SIG-M5 (cell line): ENCODE data around the gene CYP11A1.

Experiments
- DNase-seq: peaks from one replicate; lab custom pipeline; 2025; lab: John Stamatoyannopoulos, UW

The CYP11A1 gene

DNA sequence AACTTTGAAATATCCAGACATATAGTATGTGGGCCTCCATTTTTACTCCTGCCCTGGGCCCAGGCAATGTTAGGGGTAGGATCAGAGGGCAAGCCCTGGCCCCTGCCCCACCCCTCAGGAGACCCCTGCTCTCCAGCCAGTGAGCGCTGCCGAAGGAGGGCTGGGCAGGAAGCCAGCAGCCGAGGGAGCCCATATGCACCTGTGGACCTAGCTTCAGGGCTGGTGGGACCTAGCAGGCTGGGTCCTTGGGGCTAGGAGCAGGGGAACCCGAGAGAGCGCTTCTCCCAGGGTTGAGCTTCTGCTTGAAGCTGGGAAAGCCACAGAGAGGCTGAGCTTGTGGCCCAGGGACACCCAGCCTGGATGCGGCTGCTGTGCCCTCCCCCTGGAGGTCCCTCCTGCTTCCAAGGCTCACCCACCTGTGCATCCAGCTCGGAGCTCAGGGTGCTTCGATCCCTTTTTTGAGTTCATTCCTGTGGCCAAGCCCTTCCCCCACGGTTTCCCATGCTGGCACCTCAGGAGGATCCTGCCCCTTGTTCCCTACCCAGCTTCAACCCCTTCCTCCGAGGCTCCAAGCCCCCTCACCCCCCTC is 21.0 kb upstream of the CYP11A1 start:
- DNase-seq, result no peak

DNA sequence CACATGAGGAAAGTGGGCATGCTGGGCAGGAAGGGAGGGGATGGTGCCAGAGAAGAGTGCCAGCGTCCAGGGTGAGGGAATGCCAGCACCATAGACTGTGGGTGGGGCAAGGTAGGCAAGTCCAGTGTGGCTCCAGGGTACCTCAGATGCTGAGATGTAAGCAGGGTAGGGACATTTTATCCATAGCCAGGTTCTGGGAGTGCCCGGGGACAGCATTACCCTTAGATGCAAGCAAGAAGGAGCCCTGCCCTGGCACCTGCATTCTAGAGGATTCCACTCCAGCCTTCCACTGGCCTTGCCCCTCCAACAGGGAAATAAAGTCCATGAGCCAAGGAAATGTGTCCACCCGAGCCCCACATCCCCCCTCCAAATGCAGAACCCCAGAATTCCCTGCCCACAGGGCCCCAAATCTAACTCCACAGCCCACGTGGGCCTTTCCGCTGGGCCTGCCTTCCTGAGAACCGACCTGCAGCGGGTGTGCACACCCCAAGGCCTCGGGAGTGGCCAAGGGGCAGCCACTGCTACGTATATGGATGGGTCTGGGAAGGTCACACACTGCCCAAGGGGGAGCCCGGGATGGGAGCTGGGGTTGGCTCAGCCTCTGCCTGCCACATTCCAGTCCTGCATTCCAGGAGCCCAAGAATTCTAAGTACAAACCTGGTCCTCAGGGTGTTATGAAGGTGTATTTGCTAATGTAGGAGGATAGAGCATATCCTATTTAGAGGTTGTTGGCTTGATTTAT is 20.3 kb upstream of the CYP11A1 start:
- no peak for DNase-seq

DNA sequence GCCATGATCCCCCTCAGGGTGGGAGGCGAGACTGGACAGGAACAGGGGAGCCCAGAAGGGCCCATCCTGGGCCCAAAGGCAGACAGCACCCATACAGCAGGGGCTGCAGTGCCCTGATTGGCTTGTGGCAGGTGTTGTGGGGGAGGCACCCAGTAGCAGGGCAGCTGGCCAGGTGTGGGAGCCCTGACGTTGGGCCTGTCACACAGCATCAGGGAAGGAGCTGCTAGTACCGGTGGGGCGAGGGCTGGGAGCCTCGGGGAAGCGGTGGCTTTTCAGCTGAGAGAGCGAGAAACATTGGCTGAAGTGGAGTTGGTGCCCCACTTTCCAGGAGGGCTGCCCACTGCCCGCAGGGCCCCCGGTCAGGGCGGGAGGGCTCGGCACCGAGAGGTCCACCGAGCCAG is 19.7 kb upstream of the CYP11A1 start:
- no peak for DNase-seq

DNA sequence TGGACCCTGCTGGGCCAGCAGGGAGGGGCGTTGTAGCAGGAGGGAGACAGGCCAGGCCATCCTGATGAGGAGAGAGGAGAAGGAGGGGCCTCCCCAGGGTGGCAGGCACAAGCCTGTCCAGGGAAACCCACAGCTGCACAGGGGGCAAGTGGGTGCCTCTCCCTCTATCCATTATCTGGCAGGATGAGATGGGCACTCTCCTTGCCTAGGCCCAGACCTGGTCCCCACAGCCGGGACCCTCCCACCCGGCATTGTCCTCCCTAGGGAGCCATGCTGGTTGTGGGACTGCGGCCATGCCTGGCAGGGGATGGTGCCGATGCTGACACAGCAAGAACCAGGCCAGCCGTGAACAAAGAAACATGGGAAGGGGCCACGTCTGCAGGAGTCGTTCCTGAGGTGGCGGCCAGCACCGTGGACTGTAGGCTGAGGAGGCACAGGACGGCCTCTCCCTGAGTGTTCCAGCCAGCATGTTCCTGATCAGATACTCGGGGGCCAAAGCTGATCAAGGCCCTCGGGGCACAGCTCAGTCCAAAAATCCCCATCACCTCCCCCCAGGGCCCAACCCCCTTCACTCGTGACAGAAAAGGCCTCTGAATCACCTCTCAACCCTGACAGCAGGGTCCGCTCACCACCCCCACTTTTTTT is 19.2 kb upstream of the CYP11A1 start:
- DNase-seq, result no peak

DNA sequence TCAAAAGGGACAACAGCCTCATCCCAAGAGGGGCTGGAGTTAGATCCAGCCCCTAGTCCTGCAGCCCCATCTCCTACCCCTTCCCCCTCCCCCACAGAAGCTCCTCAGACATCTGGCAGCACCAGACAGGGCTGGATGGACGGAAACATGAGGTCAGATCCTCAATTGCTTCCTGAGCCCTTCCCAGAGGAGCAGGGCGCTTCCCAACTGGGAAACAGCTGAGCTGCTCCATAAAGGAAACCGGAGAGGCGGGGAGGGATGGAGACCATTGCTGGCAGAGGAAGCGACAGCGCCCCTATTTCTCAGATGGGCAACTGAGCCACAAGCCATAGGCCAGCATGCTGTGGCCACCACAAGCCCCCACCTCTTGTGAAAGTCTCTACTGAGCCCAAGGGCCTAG is 18.3 kb upstream of the CYP11A1 start:
- no peak for DNase-seq

DNA sequence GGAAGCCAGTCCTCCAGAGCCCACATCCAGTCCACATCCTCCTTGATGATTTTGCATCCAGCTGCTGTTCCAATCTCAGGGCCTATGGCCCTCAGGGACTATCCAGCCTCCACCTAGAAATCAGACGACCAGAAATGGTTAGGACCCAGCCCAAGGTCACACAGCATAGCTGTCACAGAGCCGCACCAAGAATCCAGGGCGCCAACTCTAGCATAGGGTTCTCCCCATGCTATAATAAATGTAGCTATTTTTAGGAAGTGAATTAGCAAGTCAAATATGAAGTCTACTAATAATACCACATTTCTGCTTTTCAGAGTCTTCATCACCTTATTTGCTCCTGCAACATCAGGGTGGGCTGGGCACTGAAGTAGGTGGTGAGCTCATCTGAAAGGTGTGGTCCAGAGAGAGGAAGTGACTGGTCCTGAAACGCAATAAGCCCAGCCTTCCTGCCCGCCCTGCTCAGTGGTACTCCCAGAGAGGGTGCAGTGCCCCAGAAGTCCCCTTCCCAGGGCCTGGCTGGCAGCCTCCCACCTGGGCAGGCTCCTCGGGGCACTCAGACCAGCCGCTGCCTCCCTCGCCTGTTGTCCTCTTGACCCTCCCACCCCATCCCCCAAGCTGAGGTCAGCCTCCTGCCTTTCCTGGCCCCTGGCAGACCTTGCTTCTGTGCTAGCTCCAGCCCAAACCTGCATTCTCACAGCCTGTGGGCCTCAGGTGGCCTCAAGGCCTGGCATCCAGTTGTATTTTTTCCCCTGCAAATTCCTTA is 17.6 kb upstream of the CYP11A1 start:
- no peak for DNase-seq

DNA sequence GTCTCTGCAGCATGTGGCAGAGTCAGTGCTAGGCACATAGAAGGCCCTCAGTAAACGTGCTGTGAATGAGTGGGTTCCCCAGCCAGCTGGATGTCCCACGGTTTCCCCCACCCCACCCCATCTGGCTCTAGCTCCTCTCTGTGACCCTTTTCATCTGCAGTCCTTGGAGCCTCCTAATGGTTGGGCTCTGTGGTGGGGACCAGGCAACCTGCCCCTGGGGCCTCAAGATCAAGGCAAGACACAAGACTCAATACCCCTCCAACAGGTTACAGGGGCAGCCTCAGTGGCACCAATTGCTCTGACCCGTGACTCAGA is 17.1 kb upstream of the CYP11A1 start:
- DNase-seq, result no peak

DNA sequence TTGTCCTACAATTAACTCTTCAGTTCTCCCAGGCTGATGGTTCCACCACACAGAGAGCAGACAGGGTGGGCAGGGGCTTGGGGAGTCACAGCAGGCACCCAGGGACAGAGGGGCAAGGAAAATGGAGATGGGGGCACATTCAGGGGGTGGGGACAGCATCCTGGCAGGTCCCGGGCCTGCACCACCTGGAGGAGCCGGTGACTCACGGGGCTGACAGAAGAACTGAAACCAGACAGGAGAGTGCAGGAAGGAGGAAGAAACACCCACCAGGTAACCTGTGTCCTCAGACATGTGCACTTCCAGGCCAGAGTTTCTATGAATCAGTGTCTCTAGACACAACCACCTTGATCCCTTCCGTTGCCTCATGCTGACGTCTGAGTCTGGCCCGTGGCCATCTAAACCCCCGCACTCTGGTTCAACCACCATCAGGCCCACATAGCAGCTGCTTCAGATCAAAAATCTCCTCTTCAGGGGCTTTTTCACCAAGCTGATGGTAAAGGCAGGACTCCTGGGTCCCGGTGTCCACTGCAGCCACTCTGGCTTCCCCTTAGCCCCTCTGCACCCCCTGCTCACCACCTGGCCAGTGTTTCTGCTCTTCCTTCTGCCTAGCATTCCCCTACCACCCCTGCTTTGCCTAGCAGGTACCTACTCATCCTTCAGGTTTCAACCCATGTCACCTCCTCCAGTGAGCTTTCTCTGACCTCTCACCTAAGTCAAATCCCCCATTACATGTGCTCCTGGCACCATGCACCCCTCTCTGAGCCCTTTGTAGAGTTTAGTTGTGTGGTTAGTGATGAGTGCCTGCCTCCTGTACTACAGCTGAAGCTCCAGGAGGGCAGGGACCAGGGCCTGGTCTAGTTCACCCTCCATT is 16.5 kb upstream of the CYP11A1 start:
- no peak for DNase-seq

DNA sequence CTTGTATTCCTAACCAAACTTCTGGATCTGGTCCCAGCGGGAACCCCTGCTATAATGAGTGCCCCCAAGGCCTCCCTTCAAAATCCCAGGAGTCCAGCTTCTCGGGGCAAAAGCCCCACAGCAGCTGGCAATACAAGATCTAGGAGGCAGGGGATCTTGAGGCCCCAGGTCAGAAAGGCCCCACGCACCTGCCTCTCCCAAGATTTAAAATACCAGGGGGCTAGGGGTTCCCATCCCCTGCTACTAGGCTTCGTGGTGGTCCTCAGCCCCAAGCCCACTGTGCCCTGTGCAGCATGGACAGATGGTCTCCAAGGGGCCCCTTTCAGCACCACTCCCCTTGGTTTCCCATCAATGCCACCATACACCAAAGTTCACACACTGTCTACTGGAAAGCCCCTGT is 15.8 kb upstream of the CYP11A1 start:
- no peak for DNase-seq

DNA sequence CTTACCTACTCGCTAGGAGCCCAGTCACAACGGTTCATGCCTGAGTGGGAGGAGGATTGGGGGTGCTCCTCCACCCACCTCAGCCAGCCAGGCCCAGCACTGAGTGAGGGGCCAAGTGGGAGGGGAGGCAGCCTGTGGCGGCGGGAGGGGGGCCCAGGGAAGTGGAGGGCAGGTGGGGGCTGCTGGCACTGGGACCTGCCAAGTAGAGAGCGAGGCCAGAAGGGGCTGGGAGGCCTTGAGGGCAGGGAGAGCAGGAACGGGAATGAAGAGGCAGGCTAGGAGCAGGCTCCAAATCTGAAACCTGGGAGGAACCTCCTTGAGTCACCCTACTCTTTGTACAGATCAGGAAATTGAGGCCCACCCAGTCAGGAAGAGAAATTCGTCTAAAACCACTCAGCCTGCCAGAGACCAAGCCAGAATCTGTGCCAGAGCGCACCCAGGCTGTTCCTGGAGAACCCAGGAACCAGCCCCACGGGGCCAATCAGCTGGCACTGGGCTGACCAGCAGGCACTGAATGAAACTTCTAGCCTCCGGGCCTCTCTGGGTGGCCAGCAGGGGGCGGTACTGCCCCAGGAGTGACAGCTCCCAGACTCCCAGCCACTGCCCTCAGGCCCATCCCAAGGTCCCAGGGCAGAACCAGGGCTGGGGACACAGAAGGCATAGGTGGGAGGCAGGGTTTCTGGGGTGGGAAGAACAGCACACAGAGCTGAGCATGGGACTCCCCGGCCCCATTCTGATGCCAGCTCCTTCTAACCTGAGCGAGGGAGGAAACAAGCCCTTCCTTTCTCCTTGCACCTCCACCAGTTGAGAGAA is 14.8 kb upstream of the CYP11A1 start:
- no peak for DNase-seq

DNA sequence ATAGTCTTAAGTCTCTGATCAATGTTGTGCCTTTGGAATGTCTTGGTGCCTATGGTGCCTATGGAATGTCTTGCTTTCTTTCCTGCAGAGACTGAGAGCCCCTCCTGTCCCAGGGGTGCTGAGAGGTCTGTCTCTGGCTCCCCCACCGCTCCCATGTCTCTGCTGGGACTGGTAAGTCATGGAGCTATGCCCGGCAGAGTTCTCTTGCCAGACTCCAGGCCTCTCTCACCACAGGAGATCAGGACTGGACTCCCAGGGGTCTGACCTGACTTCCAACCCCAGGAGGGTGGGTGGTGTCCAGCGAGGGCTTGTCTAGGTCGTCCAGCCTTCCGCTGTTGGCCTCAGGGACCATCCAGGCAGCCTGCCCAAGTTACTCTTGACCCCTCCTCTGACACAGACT is 14.0 kb upstream of the CYP11A1 start:
- no peak for DNase-seq

DNA sequence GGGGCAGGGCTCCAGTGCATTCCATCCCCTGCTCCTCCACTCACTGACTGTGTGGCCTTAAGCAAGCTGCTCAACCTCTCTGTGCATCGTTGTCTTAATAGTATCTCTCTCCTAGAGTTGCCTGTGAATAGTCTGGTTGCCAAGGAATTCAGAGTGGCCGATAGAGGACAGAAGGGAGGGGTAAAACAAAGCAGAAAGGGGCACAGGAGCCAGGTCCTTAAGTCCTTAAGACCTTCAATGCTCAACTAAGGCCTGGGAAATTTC is 13.7 kb upstream of the CYP11A1 start:
- DNase-seq, result no peak

DNA sequence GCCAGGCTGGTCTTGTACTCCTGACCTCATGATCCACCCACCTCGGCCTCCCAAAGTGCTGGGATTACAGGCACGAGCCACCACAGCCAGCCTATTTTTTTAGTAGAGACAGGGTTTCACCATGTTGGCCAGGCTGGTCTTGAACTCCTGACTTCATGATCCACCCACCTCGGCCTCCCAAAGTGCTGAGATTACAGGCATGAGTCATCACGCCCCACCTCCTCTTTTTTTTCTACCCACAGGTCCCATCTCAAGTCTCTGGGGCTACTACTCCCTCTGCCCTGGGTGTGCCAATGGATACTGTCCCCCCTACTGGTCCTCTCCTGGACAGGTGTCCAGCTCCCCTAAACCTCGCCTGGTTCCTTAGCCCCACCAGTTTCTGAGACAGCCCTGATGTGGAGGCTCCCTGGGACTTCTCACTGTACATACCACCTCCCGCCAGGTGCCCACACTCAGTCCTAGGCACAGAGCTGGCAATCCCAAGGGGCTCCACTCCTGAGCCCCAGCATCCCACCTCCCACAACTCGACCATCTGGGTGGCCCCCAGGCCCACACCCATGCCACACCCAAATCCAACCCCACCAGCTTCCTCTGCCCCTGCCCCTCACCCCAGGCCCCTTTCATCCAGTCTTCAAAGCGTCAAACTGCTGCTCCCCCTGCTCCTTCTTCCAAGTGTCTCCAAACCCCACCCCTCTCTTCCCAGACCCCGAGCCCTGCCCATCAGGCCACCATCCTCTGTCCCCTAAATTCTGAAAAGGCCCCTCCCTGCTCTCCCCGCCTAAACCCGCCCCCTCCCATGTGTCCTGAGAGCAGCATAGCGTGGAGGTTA is 13.1 kb upstream of the CYP11A1 start:
- no peak for DNase-seq

DNA sequence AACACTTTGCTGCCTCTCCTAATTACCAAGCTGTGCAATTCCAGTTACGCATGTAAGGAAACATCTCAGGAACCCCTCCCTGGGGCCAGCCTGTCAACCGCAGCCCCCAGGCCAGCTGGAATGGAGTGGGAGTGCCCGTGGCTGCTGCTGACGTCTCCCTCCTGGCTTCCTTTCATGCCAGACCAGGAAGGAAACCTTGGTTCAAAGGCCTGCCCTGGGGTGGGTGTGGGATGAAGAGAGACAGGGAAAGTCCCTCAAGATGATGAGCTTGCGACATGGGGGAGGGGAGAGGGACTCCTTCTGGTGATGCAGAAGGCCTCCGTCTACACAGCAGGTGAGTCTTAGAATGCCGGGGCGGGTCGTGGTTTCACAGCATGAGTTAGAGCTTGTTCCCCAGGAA is 11.4 kb upstream of the CYP11A1 start:
- no peak for DNase-seq

DNA sequence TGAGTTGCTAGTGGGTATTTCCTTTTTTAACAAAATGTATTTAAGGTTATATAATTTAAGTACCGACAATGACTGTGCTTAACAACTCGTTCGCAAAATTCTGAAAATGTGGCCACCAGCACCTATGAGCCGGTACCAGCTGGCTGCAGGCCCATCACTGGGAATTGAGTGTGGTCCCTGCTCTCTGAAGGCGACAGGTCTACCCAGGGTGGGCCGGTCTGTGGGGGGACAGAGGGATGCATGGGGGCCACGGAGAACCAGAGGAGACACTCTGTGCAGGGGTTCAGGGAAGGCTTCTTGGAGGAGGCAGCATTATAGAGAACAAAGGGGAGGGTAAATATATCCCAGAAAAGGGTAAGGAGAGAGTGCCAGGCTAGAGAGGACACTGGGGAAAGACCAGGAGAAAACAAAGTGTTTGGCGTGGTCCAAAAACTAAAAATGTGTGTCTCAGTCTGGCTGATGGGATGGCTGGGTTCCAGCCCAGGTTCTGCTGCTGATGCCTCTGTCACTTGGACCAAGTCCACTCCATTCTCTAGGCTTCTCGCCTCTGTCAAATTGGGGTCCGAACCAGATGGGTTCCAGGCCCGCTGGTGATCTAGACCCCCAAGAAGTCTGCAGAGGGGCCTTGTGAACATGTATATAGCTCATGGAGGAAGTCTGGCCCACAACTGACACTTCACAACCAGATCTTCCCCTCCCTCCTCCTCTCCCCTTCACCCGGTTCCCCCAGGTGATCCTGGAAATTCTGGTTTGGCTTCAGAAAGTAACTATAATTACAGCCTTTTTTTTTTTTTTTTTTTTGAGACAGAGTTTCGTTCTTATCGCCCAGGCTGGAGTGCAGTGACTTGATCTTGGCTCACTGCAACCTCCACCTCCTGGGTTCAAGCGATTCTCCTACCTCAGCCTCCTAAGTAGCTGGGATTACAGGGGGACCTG is 10.7 kb upstream of the CYP11A1 start:
- no peak for DNase-seq

DNA sequence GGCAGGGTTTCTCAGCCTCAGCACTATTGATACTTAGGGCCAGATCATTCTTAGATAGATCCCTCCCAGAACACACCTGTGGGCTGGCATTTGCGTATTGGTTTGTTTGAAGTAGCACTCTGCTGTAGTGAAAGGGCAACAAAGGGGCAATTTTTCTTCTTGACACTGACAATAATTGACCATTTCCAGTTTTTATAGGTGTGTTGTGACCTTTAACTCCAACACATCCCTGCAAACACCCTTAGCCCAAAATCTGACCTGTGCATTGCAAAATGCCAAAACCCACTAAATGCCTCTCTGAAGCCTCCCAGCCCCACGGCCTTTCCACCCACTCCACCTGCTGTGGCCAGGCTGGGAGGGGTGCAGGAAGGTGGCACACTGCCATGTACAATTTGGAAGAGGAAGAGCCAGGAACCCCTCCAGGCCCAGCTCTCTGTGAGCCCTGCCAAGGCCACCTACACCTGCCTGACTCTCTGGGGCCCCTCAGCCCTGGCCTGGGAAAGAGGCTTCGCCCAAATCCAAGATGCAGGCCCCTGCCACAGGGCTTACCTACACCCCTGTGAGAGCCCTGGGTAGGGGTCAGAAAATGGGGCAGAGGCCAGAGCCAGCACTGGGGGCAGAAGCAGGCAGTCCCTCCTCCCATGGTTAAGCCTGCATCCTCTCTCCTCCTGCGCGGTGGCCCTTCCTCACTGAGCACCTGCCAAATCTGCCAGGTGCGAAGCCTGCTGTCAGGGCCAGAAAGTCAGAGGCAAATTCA is 9.6 kb upstream of the CYP11A1 start:
- no peak for DNase-seq

DNA sequence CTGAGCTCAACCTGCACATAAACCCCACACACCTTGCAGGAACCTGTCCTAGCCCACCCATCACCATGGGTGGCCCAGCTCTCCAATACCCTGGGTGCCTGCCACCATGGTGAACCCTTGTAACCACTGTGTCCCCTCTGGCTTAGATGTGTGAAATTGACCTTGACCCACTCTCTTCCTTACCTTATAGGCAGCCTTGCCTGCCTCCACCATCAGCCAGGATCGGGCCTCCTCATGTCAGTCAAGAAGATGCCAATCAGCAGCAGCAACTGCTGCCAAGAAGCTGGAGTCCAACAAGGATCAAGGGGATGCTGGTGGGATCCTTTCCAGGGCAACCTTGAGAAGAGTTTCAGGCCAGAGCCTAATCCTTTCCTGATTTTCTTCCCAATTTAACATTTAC is 8.8 kb upstream of the CYP11A1 start:
- no peak for DNase-seq

DNA sequence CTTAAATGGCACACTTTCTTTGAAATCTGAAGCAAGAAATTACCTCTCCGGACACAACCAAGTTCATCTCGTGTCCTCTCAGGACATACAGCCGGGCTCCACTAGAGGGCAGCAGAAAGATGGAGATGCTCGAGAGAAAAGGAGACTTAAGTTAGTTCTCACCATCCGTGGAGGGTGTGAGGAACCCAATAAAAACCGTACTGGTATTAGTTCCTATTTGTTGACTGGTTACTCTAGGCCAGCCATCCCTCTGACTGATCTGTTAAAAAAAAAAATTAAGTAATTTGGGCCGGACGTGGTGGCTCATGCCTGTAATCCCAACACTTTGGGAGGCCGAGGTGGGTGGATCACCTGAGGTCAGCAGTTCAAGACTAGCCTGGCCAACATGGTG is 7.9 kb upstream of the CYP11A1 start:
- DNase-seq, result no peak
